Trophoblast cell (in vitro differentiated cells and primary cell): ENCODE measurements around the gene CYB5B.

Experiments used
- DNase-seq, 2 donors: peaks; one replicate each; pipeline ENCODE4 v3.0.0-alpha.2; 2016
- H2AFZ ChIP-seq: 2 replicates; pipeline ENCODE4 v1.6.1; 2013; ENCODE audit warnings: low read length, moderate library complexity, mild to moderate bottlenecking; ENCODE audit not compliant: insufficient read depth, poor library complexity
- H2AK5ac ChIP-seq: 2 replicates; pipeline ENCODE4 v1.6.1; 2013; ENCODE audit warnings: mild to moderate bottlenecking, low read length
- H2BK120ac ChIP-seq: 2 replicates; pipeline ENCODE4 v1.6.1; 2013; ENCODE audit warnings: low read length, mild to moderate bottlenecking, moderate library complexity; ENCODE audit not compliant: insufficient read depth, poor library complexity
- H2BK12ac ChIP-seq: 2 replicates; pipeline ENCODE4 v1.6.1; 2013; ENCODE audit warnings: mild to moderate bottlenecking, low read length, moderate library complexity
- H2BK5ac ChIP-seq: 2 replicates; pipeline ENCODE4 v1.6.1; 2013; ENCODE audit warnings: low read length, low read depth, moderate library complexity, mild to moderate bottlenecking; ENCODE audit not compliant: poor library complexity
- H3K14ac ChIP-seq: 2 replicates; pipeline ENCODE4 v1.6.1; 2013; ENCODE audit warnings: mild to moderate bottlenecking, low read length
- H3K18ac ChIP-seq: 2 replicates; pipeline ENCODE4 v1.6.1; 2013; ENCODE audit warnings: mild to moderate bottlenecking, low read length
- H3K23ac ChIP-seq: 2 replicates; pipeline ENCODE4 v1.6.1; 2013; ENCODE audit warnings: low read length
- H3K27ac ChIP-seq: 2 replicates; pipeline ENCODE4 v1.5.1; 2013; ENCODE audit warnings: low read depth, mild to moderate bottlenecking, inconsistent platforms, low read length, moderate library complexity
- H3K27me3 ChIP-seq: 2 replicates; pipeline ENCODE4 v1.6.1; 2013; ENCODE audit warnings: inconsistent platforms, mild to moderate bottlenecking, low read length, moderate library complexity; ENCODE audit not compliant: insufficient read depth
- H3K36me3 ChIP-seq, 2 experiments: 1 replicate in 1 of 2; 2 replicates in 1 of 2; pipeline ENCODE4 v1.6.1; 2013; ENCODE audit warnings: low read length in 2 of 2, mild to moderate bottlenecking in 2 of 2, moderate library complexity in 1 of 2; ENCODE audit not compliant: insufficient read depth in 2 of 2, control insufficient read depth in 1 of 2
- H3K4ac ChIP-seq: 2 replicates; pipeline ENCODE4 v1.6.1; 2013; ENCODE audit warnings: low read depth, mild to moderate bottlenecking, low read length, moderate library complexity
- H3K4me1 ChIP-seq, 2 experiments: 1 replicate in 1 of 2; 2 replicates in 1 of 2; pipeline ENCODE4 v1.6.1; 2013; ENCODE audit warnings: low read length in 2 of 2, mild to moderate bottlenecking in 2 of 2, moderate library complexity in 1 of 2; ENCODE audit not compliant: insufficient read depth in 2 of 2, control insufficient read depth in 1 of 2
- H3K4me2 ChIP-seq: 2 replicates; pipeline ENCODE4 v1.6.1; 2013; ENCODE audit warnings: inconsistent platforms, mild to moderate bottlenecking, low read length, moderate library complexity
- H3K4me3 ChIP-seq: 2 replicates; pipeline ENCODE4 v1.5.1; 2013; ENCODE audit warnings: mild to moderate bottlenecking, low read depth, low read length, inconsistent platforms
- H3K79me1 ChIP-seq: one replicate; pipeline ENCODE4 v1.6.1; 2013; ENCODE audit warnings: low read length
- H3K79me2 ChIP-seq: 2 replicates; pipeline ENCODE4 v1.6.1; 2013; ENCODE audit warnings: low read length, mild to moderate bottlenecking; ENCODE audit not compliant: control insufficient read depth, insufficient read depth, poor library complexity
- H3K9ac ChIP-seq: 2 replicates; pipeline ENCODE4 v1.6.1; 2013; ENCODE audit warnings: mild to moderate bottlenecking, low read length
- H3K9me3 ChIP-seq: 2 replicates; pipeline ENCODE4 v1.6.1; 2013; ENCODE audit warnings: low read depth, mild to moderate bottlenecking, control low read depth, inconsistent platforms, low read length; ENCODE audit not compliant: insufficient read depth
- H4K12ac ChIP-seq: 2 replicates; pipeline ENCODE4 v1.6.1; 2013; ENCODE audit warnings: low read depth, mild to moderate bottlenecking, low read length, moderate library complexity
- H4K8ac ChIP-seq: 2 replicates; pipeline ENCODE4 v1.6.1; 2013; ENCODE audit warnings: low read depth, mild to moderate bottlenecking, low read length, moderate library complexity
- H4K91ac ChIP-seq: one replicate; pipeline ENCODE4 v1.6.1; 2013; ENCODE audit warnings: low read depth, mild to moderate bottlenecking, low read length, moderate library complexity
- WGBS: extraction: QIAGEN DNeasy Blood & Tissue Kit; methylation state at CpG from one replicate; pipeline ENCODE4 v1.1.7; 2013; ENCODE audit warnings: missing lambda C conversion rate; ENCODE audit not compliant: insufficient read length, insufficient coverage; ENCODE audit errors: extremely low coverage; 5-methylcytosine and 5-hydroxymethylcytosine counted together

The CYB5B gene

DNA sequence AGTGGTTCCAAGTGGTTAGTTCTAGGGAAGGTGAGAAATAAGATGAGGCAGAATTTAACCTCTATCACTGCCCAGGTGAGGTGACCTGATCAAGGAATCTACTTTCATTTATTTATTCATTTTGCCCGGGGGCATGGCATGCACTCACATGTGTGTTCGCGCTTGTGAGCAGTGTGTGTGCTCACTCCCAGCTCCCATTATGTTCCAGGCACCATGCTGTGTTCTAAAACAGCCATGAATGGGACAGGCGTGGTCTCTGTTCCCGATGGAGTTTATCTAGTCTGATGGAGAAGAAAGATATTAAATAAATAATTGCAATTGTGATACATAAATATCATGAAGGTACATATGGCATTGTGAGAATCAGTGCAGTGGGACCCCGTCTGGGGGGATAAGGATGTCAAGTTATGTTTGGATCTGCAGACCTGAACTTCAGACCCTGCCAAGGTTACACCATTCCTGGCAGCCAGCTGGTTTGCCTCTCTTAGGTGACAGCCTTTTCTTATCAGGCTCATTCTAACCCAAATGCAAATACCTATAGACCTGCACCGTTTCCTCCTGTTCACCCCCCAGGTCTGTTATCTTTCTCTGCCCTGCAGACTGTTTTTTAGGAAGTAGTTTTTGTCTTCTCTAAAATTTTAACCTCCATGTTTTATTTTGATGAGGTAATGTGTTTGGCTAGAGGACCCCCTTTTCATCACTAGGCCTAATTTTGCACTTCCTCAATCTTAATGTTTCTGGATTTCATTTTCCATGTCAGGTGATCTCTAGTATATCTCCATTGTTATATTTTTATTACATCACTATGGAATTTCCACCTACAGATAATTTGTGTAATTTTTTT lies 11.8 kb downstream of the CYB5B start:
- no peak overlapping the region for H4K91ac ChIP-seq
- no peaks in the 10 kb centered on the region for H3K9me3 ChIP-seq
- no CpG with 5 or more reads among the region's 7 CpGs for WGBS
- H4K8ac ChIP-seq, result no peak overlapping the region
- H2BK5ac ChIP-seq, result no peak overlapping the region
- no peaks in the 10 kb centered on the region for H3K79me2 ChIP-seq
- H3K18ac ChIP-seq, result no peak overlapping the region
- H3K27me3 ChIP-seq, result no peaks in the 10 kb centered on the region
- no peak overlapping the region for H3K4me3 ChIP-seq
- H4K12ac ChIP-seq, result no peak overlapping the region
- H3K4me2 ChIP-seq, result no peak overlapping the region
- no peak overlapping the region for H3K14ac ChIP-seq
- DNase-seq, result no peak
- H3K27ac ChIP-seq, result no peak overlapping the region
- no peak overlapping the region for H3K9ac ChIP-seq
- H3K4me1 ChIP-seq, result no peaks in the 10 kb centered on the region
- no peak overlapping the region for H3K23ac ChIP-seq
- H3K79me1 ChIP-seq, result no peaks in the 10 kb centered on the region
- peak overlapping the region; percentile 75 for H3K4ac ChIP-seq
- H3K36me3 ChIP-seq, result peaks cover 9 to 10% of the 10 kb centered on the region in 2 experiments
- no peak overlapping the region for H2BK120ac ChIP-seq
- no peak overlapping the region for H2AK5ac ChIP-seq
- H2BK12ac ChIP-seq, result no peak overlapping the region
- H2AFZ ChIP-seq, result no peak overlapping the region

GRCh38 chr16:69436896-69437295 lies 12.5 kb downstream of the CYB5B start:
- H3K9ac ChIP-seq, result no peak overlapping the region
- no peak overlapping the region for H3K4me3 ChIP-seq
- H3K18ac ChIP-seq, result no peak overlapping the region
- no peak overlapping the region for H3K14ac ChIP-seq
- no peaks in the 10 kb centered on the region for H3K79me2 ChIP-seq
- H3K79me1 ChIP-seq, result no peaks in the 10 kb centered on the region
- WGBS, result no CpG with 5 or more reads among the region's 2 CpGs
- H3K4me2 ChIP-seq, result no peak overlapping the region
- H4K12ac ChIP-seq, result no peak overlapping the region
- H3K36me3 ChIP-seq, result peaks cover 4 to 6% of the 10 kb centered on the region in 2 experiments
- H2BK5ac ChIP-seq, result no peak overlapping the region
- H3K4ac ChIP-seq, result no peak overlapping the region
- H4K8ac ChIP-seq, result no peak overlapping the region
- no peaks in the 10 kb centered on the region for H3K27me3 ChIP-seq
- no peaks in the 10 kb centered on the region for H3K9me3 ChIP-seq
- no peak overlapping the region for H2BK120ac ChIP-seq
- H2AFZ ChIP-seq, result no peak overlapping the region
- no peak overlapping the region for H3K27ac ChIP-seq
- H2BK12ac ChIP-seq, result no peak overlapping the region
- H3K4me1 ChIP-seq, result no peaks in the 10 kb centered on the region
- no peak overlapping the region for H4K91ac ChIP-seq
- H3K23ac ChIP-seq, result no peak overlapping the region
- H2AK5ac ChIP-seq, result no peak overlapping the region
- no peak for DNase-seq

DNA sequence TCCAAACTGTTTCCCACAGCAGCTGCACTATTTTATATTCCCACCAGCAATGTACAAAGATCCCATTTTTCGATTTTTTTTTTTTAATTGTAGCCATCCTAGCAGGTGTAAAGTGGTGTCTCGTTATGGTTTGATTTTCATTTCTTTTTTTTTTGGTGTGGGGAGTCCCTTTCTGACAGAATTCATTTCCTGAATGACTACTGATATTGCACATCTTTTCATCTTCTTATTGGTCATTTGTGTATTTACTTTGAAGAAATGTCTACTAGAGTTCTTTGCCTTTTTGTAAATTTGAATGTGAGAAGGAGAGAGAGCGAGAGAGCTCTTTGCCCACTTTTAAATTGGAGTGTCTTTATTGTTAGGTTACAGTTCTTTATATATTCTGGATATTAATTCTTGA lies 14.0 kb downstream of the CYB5B start:
- no peak overlapping the region for H4K91ac ChIP-seq
- H3K9ac ChIP-seq, result no peak overlapping the region
- H4K8ac ChIP-seq, result no peak overlapping the region
- H3K4ac ChIP-seq, result no peak overlapping the region
- no peak overlapping the region for H2BK5ac ChIP-seq
- no peak overlapping the region for H2AK5ac ChIP-seq
- H3K79me2 ChIP-seq, result peaks cover 2% of the 10 kb centered on the region
- no peak overlapping the region for H3K4me2 ChIP-seq
- H3K9me3 ChIP-seq, result no peaks in the 10 kb centered on the region
- H3K4me1 ChIP-seq, result no peaks in the 10 kb centered on the region
- H4K12ac ChIP-seq, result no peak overlapping the region
- DNase-seq, result no peak
- no peak overlapping the region for H3K14ac ChIP-seq
- H3K4me3 ChIP-seq, result no peak overlapping the region
- H3K23ac ChIP-seq, result no peak overlapping the region
- H2BK12ac ChIP-seq, result no peak overlapping the region
- H3K36me3 ChIP-seq, result peaks cover 0 to 2% of the 10 kb centered on the region in 2 experiments
- no peak overlapping the region for H3K18ac ChIP-seq
- H2AFZ ChIP-seq, result no peak overlapping the region
- H2BK120ac ChIP-seq, result no peak overlapping the region
- H3K79me1 ChIP-seq, result no peaks in the 10 kb centered on the region
- H3K27me3 ChIP-seq, result no peaks in the 10 kb centered on the region
- WGBS, result no CpG with 5 or more reads among the region's 3 CpGs
- H3K27ac ChIP-seq, result no peak overlapping the region

DNA sequence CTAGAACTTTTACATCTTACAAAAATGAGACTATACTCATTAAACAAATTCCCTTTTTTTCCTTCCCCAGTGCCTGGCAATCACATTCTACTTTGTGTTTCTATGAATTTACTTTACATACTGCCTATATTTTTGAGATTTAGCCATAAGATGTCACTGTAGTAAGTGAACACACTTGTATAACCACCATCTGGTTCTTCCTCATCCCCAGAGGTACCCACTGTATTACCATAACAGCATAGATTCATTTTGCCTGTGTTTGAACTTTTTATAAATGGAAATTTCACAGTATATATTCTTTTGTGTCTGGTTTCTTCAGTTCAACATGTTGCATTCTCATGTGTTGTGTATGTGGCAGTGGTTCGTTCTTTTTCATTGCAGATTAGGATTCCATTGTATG lies 15.8 kb downstream of the CYB5B start:
- Histone ChIP-seq H3K23ac (no peak overlapping the region), H3K4ac (no peak overlapping the region), H3K79me2 (peaks cover 5% of the 10 kb centered on the region), H2BK5ac (no peak overlapping the region), H3K36me3 (peaks cover 2 to 3% of the 10 kb centered on the region in 2 experiments), H3K79me1 (no peaks in the 10 kb centered on the region), H4K8ac (no peak overlapping the region), H2AK5ac (no peak overlapping the region), H3K4me2 (no peak overlapping the region), H2AFZ (no peak overlapping the region), H4K91ac (no peak overlapping the region), H2BK12ac (no peak overlapping the region), H3K27me3 (no peaks in the 10 kb centered on the region), H4K12ac (no peak overlapping the region), H3K4me1 (no peaks in the 10 kb centered on the region), H3K14ac (no peak overlapping the region), H3K9me3 (no peaks in the 10 kb centered on the region), H3K9ac (no peak overlapping the region), H3K27ac (no peak overlapping the region), H2BK120ac (no peak overlapping the region), H3K18ac (no peak overlapping the region), H3K4me3 (no peak overlapping the region)
- no peak for DNase-seq
- WGBS, result no CpG with 5 or more reads among the region's 1 CpG
